GM19099 (cell line): ENCODE measurements around the gene PLD1.

ENCODE experiments used
- POLR2A ChIP-seq: IDR thresholded peaks from 3 replicates; pipeline ENCODE4 v1.6.1; 2011; ENCODE audit warnings: low read depth; ENCODE audit not compliant: insufficient read length; ENCODE audit errors: extremely low read depth

Gene PLD1

GRCh38 chr3:171607452-171607851 is 202.8 kb downstream of the PLD1 start:
- no peak for TF ChIP-seq POLR2A

DNA sequence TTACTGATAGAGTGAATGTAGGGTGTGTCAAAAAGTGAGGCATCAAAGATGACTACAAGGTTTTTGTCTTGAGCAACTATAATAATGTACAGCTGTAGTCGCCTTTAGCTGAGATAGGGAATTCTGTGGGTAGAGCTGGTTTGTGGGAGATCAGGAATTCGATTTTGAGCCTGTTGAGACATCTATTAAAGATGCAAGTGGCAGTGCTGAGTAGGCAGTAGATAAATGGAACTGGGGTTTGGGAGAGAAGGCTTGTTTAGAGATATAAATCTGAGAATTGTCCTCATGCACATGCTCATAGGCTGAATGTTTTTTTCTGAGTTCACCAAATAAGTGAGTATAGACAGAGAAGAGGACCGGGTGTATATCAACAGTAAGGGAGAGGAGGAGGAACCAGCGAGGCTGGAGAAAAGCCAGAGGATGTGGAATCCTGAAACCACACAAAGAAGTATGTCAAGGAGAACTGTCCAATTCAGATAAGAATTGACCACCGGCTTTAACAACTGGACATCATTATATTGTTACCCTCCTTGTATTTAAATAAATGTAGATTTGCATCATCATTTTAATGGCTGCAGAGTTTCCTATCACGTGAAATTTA is 204.0 kb downstream of the PLD1 start:
- no peak for TF ChIP-seq POLR2A

DNA sequence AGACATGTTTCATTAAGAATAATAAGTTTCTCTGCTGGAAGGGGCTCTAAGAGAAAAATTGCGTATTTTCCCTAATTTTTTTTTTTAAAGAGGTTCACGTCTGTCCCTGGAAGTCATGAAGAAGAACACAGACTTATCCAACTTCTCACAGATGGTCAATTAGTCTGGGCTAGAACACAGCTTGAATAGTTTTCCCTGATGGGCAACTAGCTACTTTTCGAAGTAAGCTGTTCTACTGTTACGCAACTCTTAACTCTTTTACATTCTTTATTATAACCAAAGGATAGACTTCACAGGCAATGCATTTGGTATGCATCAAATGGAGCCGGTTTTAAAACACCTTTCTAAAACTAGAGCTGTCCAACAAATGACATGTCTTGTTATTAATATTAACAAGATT is 205.9 kb downstream of the PLD1 start:
- no peak for TF ChIP-seq POLR2A

DNA sequence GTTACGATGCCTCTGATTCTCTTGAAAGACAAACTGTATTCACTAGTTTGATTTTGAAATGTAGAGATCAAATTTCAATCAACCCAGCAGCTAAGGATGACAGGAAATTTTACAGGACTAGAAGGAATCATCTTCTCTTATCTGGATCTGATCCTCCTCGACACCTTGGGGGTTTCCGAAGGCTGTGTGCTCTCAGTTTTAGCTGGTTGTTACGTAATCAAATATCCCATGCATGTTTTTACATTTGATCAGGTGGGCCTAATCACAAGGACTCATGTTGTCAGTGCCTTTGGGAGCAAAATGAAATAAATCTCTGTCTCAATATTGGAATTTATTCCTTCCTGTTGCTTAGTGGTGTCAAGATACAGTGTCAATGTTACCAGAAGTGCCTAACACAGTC is 208.2 kb downstream of the PLD1 start:
- no peak for TF ChIP-seq POLR2A

DNA sequence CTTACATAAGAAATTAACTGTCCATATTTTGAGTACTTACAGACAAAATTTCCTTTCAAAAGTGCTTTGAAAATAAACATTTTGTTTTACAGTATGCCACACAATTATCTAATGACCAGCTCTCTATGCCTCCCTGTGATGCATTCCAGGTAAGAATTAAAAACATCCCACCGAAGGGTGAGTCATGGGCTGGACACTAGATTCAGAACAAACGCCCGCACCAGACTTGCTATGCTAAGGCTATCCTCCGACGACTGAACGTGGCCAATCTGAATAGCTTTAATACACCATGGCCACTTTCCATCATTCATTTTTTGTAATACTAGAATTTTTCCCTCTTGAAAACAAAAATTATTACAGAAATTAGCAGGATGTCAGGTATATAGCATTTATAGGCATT is 210.3 kb downstream of the PLD1 start:
- TF ChIP-seq POLR2A = no peak

DNA sequence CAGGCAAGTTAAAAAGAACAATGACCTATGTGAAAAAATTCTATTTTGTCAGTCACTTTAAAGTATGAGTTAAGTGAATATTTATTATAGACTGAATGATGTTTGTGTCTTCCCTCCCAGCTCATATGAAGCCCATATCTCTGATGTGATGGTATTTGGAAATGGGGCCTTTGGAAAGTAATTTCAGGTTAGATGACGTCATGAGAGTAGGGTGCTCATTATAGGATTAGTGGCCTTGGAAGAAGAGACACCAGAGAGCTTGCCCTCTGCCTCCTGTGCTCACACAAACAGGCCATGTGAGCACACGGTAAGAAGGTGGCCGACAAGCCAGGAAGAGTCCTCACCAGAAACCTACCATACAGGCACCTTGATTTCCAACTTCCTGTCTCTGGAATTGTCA is 211.3 kb downstream of the PLD1 start:
- no peak for TF ChIP-seq POLR2A

- TF ChIP-seq POLR2A = no peak
Measured at GRCh38 chr3:171592786-171593185, 217.5 kb downstream of the PLD1 start.

DNA sequence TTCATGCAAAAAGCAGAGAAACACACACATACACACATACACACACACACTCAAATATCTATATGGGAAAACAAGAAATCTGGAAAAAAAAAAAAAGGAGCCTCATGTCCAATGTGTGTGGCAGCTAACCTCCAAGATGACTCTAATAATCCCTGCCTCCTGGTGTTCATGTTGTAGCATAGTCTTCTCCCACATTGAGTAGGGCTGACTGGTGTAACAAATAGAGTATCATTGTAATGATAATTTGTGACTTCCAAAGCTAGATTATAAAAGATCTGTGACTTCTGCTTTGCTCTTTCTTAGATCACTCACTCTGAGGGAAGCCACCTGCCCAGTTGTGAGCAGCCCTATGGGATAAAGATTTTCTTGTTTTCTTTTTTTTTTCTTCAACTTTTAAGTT is 219.2 kb downstream of the PLD1 start:
- TF ChIP-seq POLR2A = no peak

DNA sequence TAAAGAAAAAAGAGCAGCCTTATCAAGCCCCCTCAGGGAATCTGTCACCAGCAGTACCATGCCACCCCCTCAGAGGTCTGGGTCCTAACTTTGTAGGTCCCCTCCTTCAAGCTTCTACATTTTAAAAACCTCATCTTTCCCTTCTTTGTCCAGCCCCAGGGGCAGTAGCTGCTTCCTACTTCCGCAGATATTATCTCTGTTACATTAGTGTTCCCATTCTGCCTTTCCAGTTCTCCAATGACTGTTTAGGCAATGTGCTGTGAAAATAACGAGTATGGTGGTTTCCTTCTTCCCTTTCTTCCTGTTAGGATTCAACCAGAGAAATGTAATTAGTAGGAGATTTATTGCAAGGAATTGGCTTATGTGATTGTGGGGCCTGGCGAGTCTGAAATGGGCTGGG is 224.0 kb downstream of the PLD1 start:
- no peak for TF ChIP-seq POLR2A

GRCh38 chr3:171585039-171585438 is 225.2 kb downstream of the PLD1 start:
- TF ChIP-seq POLR2A = no peak

GRCh38 chr3:171584100-171584499 is 226.2 kb downstream of the PLD1 start:
- no peak for TF ChIP-seq POLR2A

DNA sequence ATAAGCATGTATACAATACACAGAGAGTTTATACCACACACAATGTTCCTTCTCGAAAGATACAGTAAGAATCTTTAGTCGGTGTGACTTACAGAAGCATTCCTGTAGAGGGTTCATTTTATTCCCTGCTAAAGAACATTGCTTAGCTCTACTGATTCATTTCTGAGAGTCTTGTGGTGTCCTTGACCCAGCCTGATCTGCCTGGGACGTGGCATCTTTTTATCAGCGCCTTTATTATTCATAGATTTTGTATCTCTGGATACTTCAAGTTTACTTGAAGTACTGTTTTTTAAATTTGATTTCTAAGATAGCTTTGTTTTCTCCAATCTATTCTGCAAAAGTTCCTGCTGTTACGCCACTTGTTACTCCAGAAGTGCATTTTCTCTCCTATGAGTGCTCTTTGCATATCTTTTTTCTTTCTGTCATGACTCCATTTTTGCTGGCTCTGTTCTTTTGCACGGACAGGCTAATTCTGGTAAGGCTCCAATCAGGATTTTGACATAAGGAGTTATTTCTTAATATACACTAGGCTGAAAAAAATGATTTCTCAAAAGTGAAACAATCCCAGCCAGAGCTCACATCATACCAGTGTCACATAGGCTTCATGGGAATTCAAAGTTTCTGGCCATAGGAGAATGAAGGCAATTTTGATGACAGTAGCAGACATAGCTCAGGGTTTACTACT is 235.6 kb downstream of the PLD1 start:
- no peak for TF ChIP-seq POLR2A

GRCh38 chr3:171569571-171570132 is 240.6 kb downstream of the PLD1 start:
- TF ChIP-seq POLR2A = no peak

- TF ChIP-seq POLR2A = no peak
Measured at GRCh38 chr3:171568766-171569165, 241.5 kb downstream of the PLD1 start.

GRCh38 chr3:171566803-171567422 is 243.4 kb downstream of the PLD1 start:
- no peak for TF ChIP-seq POLR2A

DNA sequence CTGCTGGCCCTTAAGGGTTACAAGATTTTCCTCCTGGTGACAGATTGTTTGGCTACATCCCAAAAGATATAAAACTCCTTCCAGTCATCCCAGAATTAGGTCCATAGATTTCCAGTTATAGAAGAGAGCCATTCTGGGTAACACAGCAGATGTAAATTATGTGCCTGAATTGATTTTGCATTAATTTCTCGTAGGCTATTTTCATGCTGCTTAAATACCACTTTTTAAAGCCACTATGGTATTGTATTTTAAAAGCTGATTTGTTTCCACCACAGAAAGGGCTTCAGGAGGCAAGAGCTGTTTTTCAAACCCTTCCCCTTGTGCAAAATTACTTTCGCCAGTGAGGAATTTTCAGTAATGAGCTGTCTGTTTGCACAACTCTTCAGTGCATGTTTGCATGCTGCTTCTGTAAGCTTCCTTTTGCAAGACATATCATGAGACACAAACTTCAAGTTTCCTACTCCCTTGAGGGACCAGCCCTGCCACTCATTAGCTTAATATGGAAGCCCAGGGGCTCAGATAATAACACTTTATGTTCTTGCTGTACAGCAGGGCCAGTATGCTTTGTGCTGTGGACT is 244.7 kb downstream of the PLD1 start:
- TF ChIP-seq POLR2A = no peak

GRCh38 chr3:171564748-171565480 is 245.4 kb downstream of the PLD1 start:
- no peak for TF ChIP-seq POLR2A
